B cell (primary cell): ENCODE results near the gene GRN. TPM values are rescaled to one million over a fixed set of nuclear protein-coding genes. Genes with fewer than 3 reads are reported as not detected.

Experiments
- ATAC-seq: fragments of 200-7000 bp; cut with Tn5 transposase; one replicate; pipeline ENCODE4 v1.10.0; 2021; ENCODE audit warnings: low read depth, mild to moderate bottlenecking, moderate number of reproducible peaks, moderate library complexity
- CTCF ChIA-PET: fragments of 350-600 bp; sonication (Branson Sonifier 250); formaldehyde crosslinking; loops from one replicate; lab custom pipeline; 2021; ENCODE audit warnings: antibody characterized with exemption, inconsistent platforms; lab: Charles Lee
- POLR2A ChIA-PET: fragments of 350-600 bp; sonication (Branson Sonifier 250); formaldehyde crosslinking; loops from one replicate; lab custom pipeline; 2021; ENCODE audit warnings: antibody characterized with exemption; lab: Charles Lee
- DNase-seq: peaks from one replicate; pipeline ENCODE4 v3.0.0; 2013
- H2AFZ ChIP-seq: 2 replicates; pipeline ENCODE4 v1.6.1; 2012; ENCODE audit warnings: mild to moderate bottlenecking, low read depth, low read length; ENCODE audit not compliant: insufficient read depth, poor library complexity, severe bottlenecking
- H3K27ac ChIP-seq, 2 donors: 1 replicate in 1 of 2; 2 replicates in 1 of 2; pipeline ENCODE4 v1.5.1; 2012 to 2013; ENCODE audit warnings: low read length in 2 of 2, mild to moderate bottlenecking in 2 of 2, moderate library complexity in 1 of 2
- H3K27me3 ChIP-seq, 4 experiments: fragments of 200-600 bp in 1 of 4; sonication (generic) in 1 of 4; replicated peaks in 1 of 4; 1 replicate in 2 of 4; 2 replicates in 2 of 4; pipeline versions ENCODE4 v1.6.1 to v1.7.0; 2013 to 2016; ENCODE audit warnings: low read length in 3 of 4, mild to moderate bottlenecking in 2 of 4, mixed read lengths in 1 of 4, moderate library complexity in 1 of 4; ENCODE audit not compliant: insufficient read depth in 4 of 4, control insufficient read depth in 3 of 4; ENCODE audit errors: control extremely low read depth in 1 of 4
- H3K36me3 ChIP-seq, 2 experiments: replicated peaks in 1 of 2; 1 replicate in 1 of 2; 2 replicates in 1 of 2; pipeline versions ENCODE4 v1.6.1 to v1.7.1; 2013; ENCODE audit warnings: low read length in 1 of 2; ENCODE audit not compliant: insufficient read depth in 2 of 2, control insufficient read depth in 1 of 2; ENCODE audit errors: control extremely low read depth in 1 of 2, extremely low read depth in 1 of 2
- H3K4me1 ChIP-seq, 2 donors: fragments of 200-600 bp in 1 of 2; sonication (generic) in 1 of 2; 1 replicate in 1 of 2; 2 replicates in 1 of 2; pipeline versions ENCODE4 v1.5.1 to v1.6.1; 2013 to 2017; ENCODE audit warnings: low read length in 2 of 2; ENCODE audit not compliant: control insufficient read depth in 2 of 2, insufficient read depth in 2 of 2
- H3K4me2 ChIP-seq: replicated peaks from 2 replicates; pipeline ENCODE3; 2012; ENCODE audit warnings: mild to moderate bottlenecking, low read depth, low read length; ENCODE audit not compliant: poor library complexity, severe bottlenecking
- H3K4me3 ChIP-seq, 5 experiments: fragments of 200-600 bp in 1 of 5; sonication (generic) in 1 of 5; 1 replicate in 3 of 5; 2 replicates in 2 of 5; pipeline versions ENCODE4 v1.5.1 to v1.7.0; 2011 to 2016; ENCODE audit warnings: low read length in 4 of 5, mild to moderate bottlenecking in 4 of 5, low read depth in 2 of 5, control low read depth in 1 of 5, moderate library complexity in 1 of 5; ENCODE audit not compliant: insufficient read depth in 1 of 5; ENCODE audit errors: control extremely low read depth in 1 of 5, extremely low read depth in 1 of 5
- H3K79me2 ChIP-seq: fragments of 200-600 bp; sonication (generic); one replicate; pipeline ENCODE4 v1.6.0; 2016; ENCODE audit warnings: low read length; ENCODE audit not compliant: control insufficient read depth, insufficient read depth
- H3K9ac ChIP-seq: fragments of 200-600 bp; sonication (generic); 2 replicates; pipeline ENCODE4 v1.6.1; 2017; ENCODE audit warnings: mild to moderate bottlenecking, low read length, moderate library complexity
- H3K9me3 ChIP-seq, 3 donors: one replicate each; pipeline versions ENCODE4 v1.6.1 to v1.7.1; 2013; ENCODE audit warnings: low read length in 2 of 3; ENCODE audit not compliant: control insufficient read depth in 2 of 3, insufficient read depth in 1 of 3; ENCODE audit errors: control extremely low read depth in 1 of 3
- H4K20me1 ChIP-seq: 2 replicates; pipeline ENCODE4 v1.6.0; 2012; ENCODE audit warnings: mild to moderate bottlenecking, low read length; ENCODE audit not compliant: insufficient read depth, control insufficient read depth, poor library complexity, severe bottlenecking
- H3K27ac Mint-ChIP-seq: one replicate; pipeline ENCODE4 v1.8.0; 2021; ENCODE audit warnings: mixed read lengths
- H3K27me3 Mint-ChIP-seq: one replicate; pipeline ENCODE4 v1.8.0; 2021; ENCODE audit warnings: mixed read lengths
- H3K4me1 Mint-ChIP-seq: one replicate; pipeline ENCODE4 v1.8.0; 2021; ENCODE audit warnings: mixed read lengths
- H3K4me3 Mint-ChIP-seq: one replicate; pipeline ENCODE4 v1.8.0; 2021; ENCODE audit warnings: mixed read lengths
- H3K9me3 Mint-ChIP-seq: one replicate; pipeline ENCODE4 v1.8.0; 2022; ENCODE audit warnings: mixed read lengths; ENCODE audit not compliant: insufficient read depth
- EZH2 ChIP-seq: IDR thresholded peaks from 2 replicates; pipeline ENCODE4 v1.6.1; 2012; ENCODE audit warnings: borderline replicate concordance, low read depth, mild to moderate bottlenecking, moderate library complexity, low read length; ENCODE audit not compliant: insufficient read depth, poor library complexity, severe bottlenecking
- WGBS: methylation state at CpG from one replicate; pipeline ENCODE4 v1.1.5; 2013; ENCODE audit warnings: missing lambda C conversion rate; ENCODE audit not compliant: insufficient coverage; 5-methylcytosine and 5-hydroxymethylcytosine counted together
- intact Hi-C: fragments of 100-400 bp; cut with micrococcal nuclease; formaldehyde crosslinking; loops from one replicate; pipeline ENCODE4 v1.10.0; 2022
- polyA plus RNA-seq: library from polyadenylated mRNA; depleted of rRNA; stranded (reverse); fragments of >200 nt; gene quantifications from 2 replicates; pipeline ENCODE4 v1.2.3, GENCODE V29; 2012
- total RNA-seq, 2 donors: library from RNA; stranded (reverse); fragments of 120-200 nt in 1 of 2; gene quantifications; 1 replicate in 1 of 2; 2 replicates in 1 of 2; pipeline versions ENCODE4 v1.2.3 to v1.2.4, GENCODE V29; 2013 to 2022
- TF ChIP-seq, protein P1 (sequence below): fragments of 200-600 bp; IDR thresholded peaks from one replicate; pipeline ENCODE4 v1.8.0; 2022; ENCODE audit warnings: antibody characterized with exemption, mild to moderate bottlenecking

GRN gene
- total and polyA plus RNA-seq, 2 donors (not counting 1 experiment from before 2014, with no cell fraction given) = 187 to 226 TPM

DNA sequence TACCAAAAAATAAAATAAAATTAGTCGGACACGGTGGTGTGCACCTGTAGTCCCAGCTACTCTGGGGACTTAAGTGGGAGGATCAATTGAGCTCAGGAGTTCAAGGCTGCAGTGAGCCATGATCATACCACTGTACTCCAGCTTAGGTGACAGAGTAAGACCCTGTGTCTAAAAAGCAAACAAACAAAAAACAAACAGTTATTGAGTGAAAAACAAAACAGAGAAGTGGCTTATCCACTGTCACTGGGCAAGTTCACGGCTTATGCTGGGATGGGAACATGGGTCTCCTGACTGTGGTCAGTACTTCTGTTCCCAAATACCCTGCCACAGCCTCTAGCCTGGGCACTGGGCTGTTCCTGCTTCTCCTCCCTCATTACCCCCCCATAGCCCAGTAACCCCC lies 9.5 kb upstream of the GRN start:
- Histone ChIP-seq H3K4me2 (peak overlapping the region; percentile 19), H3K36me3 (no peaks in the 10 kb centered on the region), H2AFZ (no peak overlapping the region), H3K27ac (no peak overlapping the region), H3K79me2 (no peaks in the 10 kb centered on the region), H3K4me3 (no peak overlapping the region), H4K20me1 (no peaks in the 10 kb centered on the region), H3K4me1 (peaks cover 4 to 26% of the 10 kb centered on the region in 2 donors), H3K9me3 (no peaks in the 10 kb centered on the region), H3K27me3 (no peaks in the 10 kb centered on the region), H3K9ac (no peak overlapping the region)
- ATAC-seq = no peak
- ChIA-PET POLR2A (interaction anchor here (0.9 kb wide), 1 partner anchor 12 kb away, joined by 3 read pairs; no protein-coding TSS in a partner anchor), CTCF (interaction anchor here (0.7 to 7.4 kb wide), 5 partner anchors 10 to 220 kb away, joined by 3 to 117 read pairs (median 16); partner anchors contain the start of gene GRN)
- Mint-ChIP-seq H3K9me3 (no peaks in the 10 kb centered on the region), H3K27me3 (no peaks in the 10 kb centered on the region), H3K4me1 (peaks cover 21% of the 10 kb centered on the region), H3K27ac (no peak overlapping the region), H3K4me3 (no peak overlapping the region)
- intact Hi-C loops = no loop called here
- no peak for TF ChIP-seq EZH2
- TF ChIP-seq, protein P1, sequence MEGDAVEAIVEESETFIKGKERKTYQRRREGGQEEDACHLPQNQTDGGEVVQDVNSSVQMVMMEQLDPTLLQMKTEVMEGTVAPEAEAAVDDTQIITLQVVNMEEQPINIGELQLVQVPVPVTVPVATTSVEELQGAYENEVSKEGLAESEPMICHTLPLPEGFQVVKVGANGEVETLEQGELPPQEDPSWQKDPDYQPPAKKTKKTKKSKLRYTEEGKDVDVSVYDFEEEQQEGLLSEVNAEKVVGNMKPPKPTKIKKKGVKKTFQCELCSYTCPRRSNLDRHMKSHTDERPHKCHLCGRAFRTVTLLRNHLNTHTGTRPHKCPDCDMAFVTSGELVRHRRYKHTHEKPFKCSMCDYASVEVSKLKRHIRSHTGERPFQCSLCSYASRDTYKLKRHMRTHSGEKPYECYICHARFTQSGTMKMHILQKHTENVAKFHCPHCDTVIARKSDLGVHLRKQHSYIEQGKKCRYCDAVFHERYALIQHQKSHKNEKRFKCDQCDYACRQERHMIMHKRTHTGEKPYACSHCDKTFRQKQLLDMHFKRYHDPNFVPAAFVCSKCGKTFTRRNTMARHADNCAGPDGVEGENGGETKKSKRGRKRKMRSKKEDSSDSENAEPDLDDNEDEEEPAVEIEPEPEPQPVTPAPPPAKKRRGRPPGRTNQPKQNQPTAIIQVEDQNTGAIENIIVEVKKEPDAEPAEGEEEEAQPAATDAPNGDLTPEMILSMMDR = no peak
- 100% methylated on average over 1 of the region's 3 CpGs for WGBS
- DNase-seq = no peak

GRCh38 chr17:44335968-44336367 lies 9.1 kb upstream of the GRN start:
- DNase-seq = no peak
- intact Hi-C loops = no loop called here
- no peak overlapping the region for H3K4me3 ChIP-seq
- no peaks in the 10 kb centered on the region for H3K36me3 ChIP-seq
- no peak overlapping the region for H3K27ac ChIP-seq
- ChIA-PET CTCF (interaction anchor here (0.7 to 7.4 kb wide), 4 partner anchors 9 to 220 kb away, joined by 3 to 117 read pairs (median 18); partner anchors contain the start of gene GRN), POLR2A (interaction anchor here (0.9 kb wide), 1 partner anchor 11 kb away, joined by 3 read pairs; no protein-coding TSS in a partner anchor)
- 74% methylated on average over 4 of the region's 5 CpGs for WGBS
- no peak overlapping the region for H3K4me2 ChIP-seq
- Mint-ChIP-seq H3K4me1 (peaks cover 20% of the 10 kb centered on the region), H3K9me3 (no peaks in the 10 kb centered on the region), H3K27ac (no peak overlapping the region), H3K4me3 (no peak overlapping the region), H3K27me3 (no peaks in the 10 kb centered on the region)
- H3K9ac ChIP-seq = no peak overlapping the region
- peaks cover 4 to 24% of the 10 kb centered on the region in 2 donors for H3K4me1 ChIP-seq
- H3K27me3 ChIP-seq = no peaks in the 10 kb centered on the region
- H4K20me1 ChIP-seq = no peaks in the 10 kb centered on the region
- no peak for TF ChIP-seq EZH2
- TF ChIP-seq, protein P1 = no peak
- no peaks in the 10 kb centered on the region for H3K79me2 ChIP-seq
- H2AFZ ChIP-seq = no peak overlapping the region
- no peak for ATAC-seq
- no peaks in the 10 kb centered on the region for H3K9me3 ChIP-seq
